K562 (cell line): ENCODE results near the gene FASTK. TPM values are rescaled to one million over a fixed set of nuclear protein-coding genes. Genes with fewer than 3 reads are reported as not detected.

ENCODE experiments used
- ARNT ChIP-seq, 2 experiments: fragments of 450-650 bp; IDR thresholded peaks; 2 replicates each; pipeline ENCODE4 v1.6.1; 2016; ENCODE audit warnings: mild to moderate bottlenecking in 1 of 2
- BMI1 ChIP-seq: fragments of 150-350 bp; IDR thresholded peaks from 2 replicates; pipeline ENCODE4 v1.6.1; 2014; ENCODE audit warnings: low read length
- BRD9 ChIP-seq: fragments of 450-650 bp; IDR thresholded peaks from 2 replicates; pipeline ENCODE4 v1.6.1; 2018; ENCODE audit warnings: low read depth; ENCODE audit not compliant: partially characterized antibody
- CAMTA2 ChIP-seq: fragments of 250-450 bp; sonication (Bioruptor Pico); conservative IDR thresholded peaks from 2 replicates; pipeline ENCODE4 v1.5.1; 2022
- CBFB ChIP-seq: sonication (generic); formaldehyde crosslinking; IDR thresholded peaks from 2 replicates; pipeline ENCODE4 v1.4.0; 2020; ENCODE audit warnings: mild to moderate bottlenecking, missing genetic modification reagents
- CEBPB ChIP-seq: fragments of 450-650 bp; IDR thresholded peaks from 2 replicates; pipeline ENCODE4 v1.6.1; 2016; ENCODE audit warnings: missing genetic modification characterization, missing compliant biosample characterization
- CGGBP1 ChIP-seq: fragments of 250-450 bp; sonication (Bioruptor Pico); IDR thresholded peaks from 2 replicates; pipeline ENCODE4 v1.9.0; 2021; ENCODE audit warnings: mild to moderate bottlenecking
- CREB3 ChIP-seq: fragments of 450-650 bp; conservative IDR thresholded peaks from 2 replicates; pipeline ENCODE4 v1.6.1; 2016; ENCODE audit warnings: missing genetic modification characterization, low read depth, mild to moderate bottlenecking, missing compliant biosample characterization, moderate library complexity
- DACH1 ChIP-seq: fragments of 450-650 bp; IDR thresholded peaks from 2 replicates; pipeline ENCODE4 v1.6.1; 2018; ENCODE audit not compliant: partially characterized antibody
- E2F5 ChIP-seq: sonication (generic); formaldehyde crosslinking; IDR thresholded peaks from 2 replicates; pipeline ENCODE4 v1.8.0; 2022; ENCODE audit warnings: mild to moderate bottlenecking, missing genetic modification reagents
- ESRRB ChIP-seq: fragments of 250-450 bp; sonication (Bioruptor Pico); IDR thresholded peaks from 2 replicates; pipeline ENCODE4 v1.5.0; 2020; ENCODE audit warnings: mild to moderate bottlenecking, moderate library complexity, borderline replicate concordance
- FOSL1 ChIP-seq: fragments of 200-800 bp; sonication (Bioruptor generic); conservative IDR thresholded peaks from 2 replicates; pipeline ENCODE4 v1.6.1; 2016; ENCODE audit warnings: missing genetic modification characterization, missing compliant biosample characterization
- GABPB1 ChIP-seq: sonication (generic); formaldehyde crosslinking; IDR thresholded peaks from 2 replicates; pipeline ENCODE4 v1.8.0; 2022; ENCODE audit warnings: mild to moderate bottlenecking, missing genetic modification reagents
- HES1 ChIP-seq: fragments of 450-650 bp; IDR thresholded peaks from 2 replicates; pipeline ENCODE4 v1.6.1; 2016; ENCODE audit warnings: low read depth, mild to moderate bottlenecking, moderate library complexity
- NFATC3 ChIP-seq: fragments of 450-650 bp; IDR thresholded peaks from 2 replicates; pipeline ENCODE4 v1.6.1; 2017; ENCODE audit warnings: mild to moderate bottlenecking
- NONO ChIP-seq, 2 experiments: fragments of 200-400 bp in 1 of 2; fragments of 450-650 bp in 1 of 2; formaldehyde crosslinking in 1 of 2; IDR thresholded peaks; 2 replicates each; pipeline ENCODE4 v1.6.1; 2017; ENCODE audit warnings: low read depth in 2 of 2, mild to moderate bottlenecking in 2 of 2, moderate library complexity in 2 of 2, low read length in 1 of 2
- PYGO2 ChIP-seq: fragments of 450-650 bp; IDR thresholded peaks from 2 replicates; pipeline ENCODE4 v1.6.1; 2016; ENCODE audit warnings: mild to moderate bottlenecking, missing genetic modification characterization, moderate library complexity, missing compliant biosample characterization
- RBM34 ChIP-seq: fragments of 200-400 bp; formaldehyde crosslinking; IDR thresholded peaks from 2 replicates; pipeline ENCODE4 v1.6.1; 2018; ENCODE audit warnings: low read length, borderline replicate concordance; ENCODE audit not compliant: insufficient read depth
- SMAD1 ChIP-seq: fragments of 150-350 bp; IDR thresholded peaks from 2 replicates; pipeline ENCODE4 v1.6.1; 2014; ENCODE audit warnings: low read length, low read depth; ENCODE audit not compliant: partially characterized antibody
- ZNF143 ChIP-seq: sonication (generic); formaldehyde crosslinking; IDR thresholded peaks from 2 replicates; pipeline ENCODE4 v1.9.0; 2022; ENCODE audit warnings: mild to moderate bottlenecking, missing genetic modification reagents
- ZNF175 ChIP-seq: fragments of 200-800 bp; sonication (Bioruptor generic); IDR thresholded peaks from 2 replicates; pipeline ENCODE4 v1.6.1; 2016; ENCODE audit warnings: low read depth, mild to moderate bottlenecking, missing genetic modification characterization, missing compliant biosample characterization
- ZNF184 ChIP-seq: sonication (generic); formaldehyde crosslinking; IDR thresholded peaks from 2 replicates; pipeline ENCODE4 v1.5.0; 2020; ENCODE audit warnings: missing genetic modification reagents
- ZNF212 ChIP-seq: fragments of 450-650 bp; formaldehyde crosslinking; IDR thresholded peaks from 2 replicates; pipeline ENCODE4 v1.4.0; 2020; ENCODE audit warnings: mild to moderate bottlenecking
- ZNF277 ChIP-seq: fragments of 250-450 bp; sonication (Bioruptor Pico); IDR thresholded peaks from 2 replicates; pipeline ENCODE4 v1.8.0; 2022; ENCODE audit warnings: inconsistent platforms, mild to moderate bottlenecking, moderate library complexity, borderline replicate concordance
- ZNF354B ChIP-seq: fragments of 250-450 bp; sonication (Bioruptor Pico); IDR thresholded peaks from 2 replicates; pipeline ENCODE4 v1.4.0; 2020
- ZNF785 ChIP-seq: fragments of 250-450 bp; sonication (Bioruptor Pico); IDR thresholded peaks from 2 replicates; pipeline ENCODE4 v1.4.0; 2020; ENCODE audit warnings: mild to moderate bottlenecking
- polyA plus RNA-seq, 8 experiments: library from polyadenylated mRNA; depleted of rRNA in 4 of 8; stranded (reverse) in 5 of 8; unstranded in 3 of 8; fragments of >200 nt; fragmentation: Nextera tagmentation in 2 of 8; fragmentation: Illumina TruSeq in 1 of 8; extraction: Ambion mirVana in 2 of 8; extraction: Trizol in 1 of 8; gene quantifications; 2 replicates each; pipeline versions ENCODE4 v1.2.1 to v1.2.3, GENCODE V29; 2011 to 2014; ENCODE audit warnings: inconsistent platforms in 1 of 8, missing spikeins in 1 of 8
- total RNA-seq, 7 experiments: library from RNA; depleted of rRNA in 6 of 7; stranded (reverse); fragments of >200 nt in 6 of 7; fragmentation: Illumina TruSeq in 2 of 7; extraction: Trizol in 2 of 7; gene quantifications; 2 replicates each; pipeline versions ENCODE4 v1.2.1 to v1.2.3, GENCODE V29; 2011 to 2021; ENCODE audit warnings: low replicate concordance in 1 of 7

FASTK gene
- total and polyA plus RNA-seq, 9 of the 15 experiments (the other 6 are each of a cell fraction or from before 2014, with no cell fraction given) = 0.51 to 150 (median 48.2) TPM

GRCh38 chr7:151082141-151083070 lies 1.8 kb upstream of the FASTK start (continued):
- TF ChIP-seq CREB3 (tag) = no peak; the same call in 1 of the 2 replicates
- TF ChIP-seq CBFB (CRISPR knock-in tag) = peak; percentile 53; the same call in 1 of the 2 replicates
- peak; percentile 73 for TF ChIP-seq BRD9
- no peak for TF ChIP-seq ZNF785 (CRISPR knock-in tag)
- 0 out of 2 replicates have a peak, but pooled peaks have one; percentile 10 for TF ChIP-seq CGGBP1
- TF ChIP-seq BMI1 = no peak
- TF ChIP-seq GABPB1 (CRISPR knock-in tag) = no peak
- TF ChIP-seq ZNF184 (CRISPR knock-in tag) = no peak
- no peak for TF ChIP-seq CAMTA2 (CRISPR knock-in tag)
- TF ChIP-seq SMAD1 = no peak
- TF ChIP-seq CEBPB = no peak
- no peak for TF ChIP-seq E2F5 (CRISPR knock-in tag)
- no peak for TF ChIP-seq HES1
- TF ChIP-seq NFATC3 = no peak
- no peak for TF ChIP-seq NONO (IDR thresholded peaks at IDR 0.05; ENCODE audit: low read depth in 2 of 2, low read length in 1 of 2)
- 0 out of 2 replicates have a peak, but pooled peaks have one; percentile 23 for TF ChIP-seq FOSL1 (tag)
- no peak for TF ChIP-seq RBM34
- TF ChIP-seq ARNT (IDR thresholded peaks at IDR 0.05) = peak in 1 of 2 experiments; percentile 73; a peak in 1 of 4 replicates
- TF ChIP-seq ZNF354B = no peak
- TF ChIP-seq ESRRB = no peak
- TF ChIP-seq ZNF143 (CRISPR knock-in tag) = no peak
- no peak for TF ChIP-seq DACH1
- TF ChIP-seq ZNF175 (CRISPR knock-in tag) = no peak
- no peak for TF ChIP-seq ZNF277 (CRISPR knock-in tag)
- no peak for TF ChIP-seq ZNF212
- TF ChIP-seq PYGO2 (tag) = no peak
